GM03348 (cell line): ENCODE measurements around the gene CPVL.

ENCODE experiments used
- DNase-seq: peaks from one replicate; pipeline ENCODE4 v3.0.0; 2012; ENCODE audit warnings: low spot score

CPVL gene

GRCh38 chr7:29156907-29157452, 10.6 kb upstream of the CPVL start:
- no peak for DNase-seq

GRCh38 chr7:29154076-29154475, 7.7 kb upstream of the CPVL start:
- DNase-seq, result no peak

- DNase-seq, result no peak
These were observed 4.5 kb upstream of the CPVL start for GRCh38 chr7:29150856-29151255.

GRCh38 chr7:29149036-29149435, 2.7 kb upstream of the CPVL start:
- DNase-seq, result no peak

GRCh38 chr7:29147821-29148220, 1.5 kb upstream of the CPVL start:
- DNase-seq, result no peak

GRCh38 chr7:29146888-29147609, 712 bp upstream of the CPVL start:
- no peak for DNase-seq

GRCh38 chr7:29145553-29146056, 732 bp downstream of the CPVL start:
- no peak for DNase-seq

GRCh38 chr7:29143751-29144150, 2.6 kb downstream of the CPVL start:
- DNase-seq, result no peak

GRCh38 chr7:29142021-29142727, 4.2 kb downstream of the CPVL start:
- DNase-seq, result no peak

- DNase-seq, result no peak
These were observed 5.4 kb downstream of the CPVL start for GRCh38 chr7:29140873-29141468.

- no peak for DNase-seq
These were observed 6.5 kb downstream of the CPVL start for GRCh38 chr7:29139796-29140195.

GRCh38 chr7:29139191-29139590, 7.1 kb downstream of the CPVL start:
- no peak for DNase-seq

GRCh38 chr7:29138588-29138987, 7.7 kb downstream of the CPVL start:
- no peak for DNase-seq

- DNase-seq, result no peak
These were observed 10.5 kb downstream of the CPVL start for GRCh38 chr7:29135846-29136245.

- no peak for DNase-seq
These were observed 13.4 kb downstream of the CPVL start for GRCh38 chr7:29132980-29133379.

- no peak for DNase-seq
These were observed 14.7 kb downstream of the CPVL start for GRCh38 chr7:29131678-29132077.

GRCh38 chr7:29130096-29130495, 16.2 kb downstream of the CPVL start:
- no peak for DNase-seq

- DNase-seq, result no peak
These were observed 18.8 kb downstream of the CPVL start for GRCh38 chr7:29127527-29127926.

GRCh38 chr7:29126804-29127203, 19.5 kb downstream of the CPVL start:
- no peak for DNase-seq

GRCh38 chr7:29123626-29124190, 22.6 kb downstream of the CPVL start:
- no peak for DNase-seq

- DNase-seq, result no peak
These were observed 23.6 kb downstream of the CPVL start for GRCh38 chr7:29122759-29123158.

GRCh38 chr7:29122081-29122480, 24.3 kb downstream of the CPVL start:
- no peak for DNase-seq

- no peak for DNase-seq
These were observed 25.4 kb downstream of the CPVL start for GRCh38 chr7:29120955-29121354.
